K562 treated with DMSO at 1 percent for 12 hours (cell line): ENCODE data around the gene TGFB3. TPM values are rescaled to one million over a fixed set of nuclear protein-coding genes. Genes with fewer than 3 reads are reported as not detected.

ENCODE experiments used
- total RNA-seq: library from RNA; unstranded; fragments of 300-600 nt; gene quantifications from 2 replicates; pipeline ENCODE4 v1.2.3, GENCODE V29; 2022; ENCODE audit not compliant: insufficient read depth

Gene TGFB3
- total RNA-seq = 0.42 and 1.4 TPM in 2 replicates

DNA sequence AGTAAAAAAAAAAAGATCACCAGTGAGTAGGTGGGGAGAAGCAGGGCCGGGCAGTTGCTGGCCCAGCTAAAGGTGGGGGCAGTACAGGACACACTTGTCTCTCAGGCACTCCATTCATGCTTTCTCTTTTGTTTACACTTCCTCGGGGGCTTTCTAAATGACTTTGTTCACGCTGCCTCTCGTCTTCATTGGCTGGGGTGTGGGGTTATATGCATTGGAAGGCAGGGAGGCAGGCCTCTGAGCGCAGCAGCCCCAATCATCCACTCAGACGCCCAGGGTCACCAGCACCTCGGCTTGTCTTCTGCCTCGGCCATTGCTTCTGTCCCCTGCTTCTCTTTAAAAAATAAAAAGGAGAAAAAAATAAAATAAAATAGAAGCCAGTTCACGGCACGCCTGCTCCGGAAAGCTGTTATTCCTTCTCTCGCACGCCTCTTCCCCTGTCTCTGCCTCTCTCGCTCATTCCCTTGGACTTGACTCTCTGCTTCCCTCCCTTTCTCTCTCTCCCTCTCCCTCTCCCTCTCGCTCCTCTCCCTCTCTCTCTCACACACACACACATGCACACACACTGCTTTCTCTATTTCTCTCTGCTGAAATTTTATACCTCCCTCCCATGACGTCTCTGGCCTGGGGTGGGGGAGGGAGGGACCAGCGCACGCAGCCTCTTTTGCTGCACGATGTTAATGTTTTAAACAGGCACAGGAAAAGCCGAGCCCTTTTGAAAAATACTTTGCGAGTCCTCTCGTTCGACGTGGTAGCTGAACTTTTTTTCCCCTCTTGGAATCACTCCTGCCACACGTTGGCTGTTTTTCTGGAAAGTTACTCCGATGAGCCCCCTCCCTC lies at the start of gene TGFB3:
Gene TGFB3, minus strand, starts transcription at position 570 of the 840 bp plus-strand sequence. CDS start 1,102 bp downstream, outside the sequence.

DNA sequence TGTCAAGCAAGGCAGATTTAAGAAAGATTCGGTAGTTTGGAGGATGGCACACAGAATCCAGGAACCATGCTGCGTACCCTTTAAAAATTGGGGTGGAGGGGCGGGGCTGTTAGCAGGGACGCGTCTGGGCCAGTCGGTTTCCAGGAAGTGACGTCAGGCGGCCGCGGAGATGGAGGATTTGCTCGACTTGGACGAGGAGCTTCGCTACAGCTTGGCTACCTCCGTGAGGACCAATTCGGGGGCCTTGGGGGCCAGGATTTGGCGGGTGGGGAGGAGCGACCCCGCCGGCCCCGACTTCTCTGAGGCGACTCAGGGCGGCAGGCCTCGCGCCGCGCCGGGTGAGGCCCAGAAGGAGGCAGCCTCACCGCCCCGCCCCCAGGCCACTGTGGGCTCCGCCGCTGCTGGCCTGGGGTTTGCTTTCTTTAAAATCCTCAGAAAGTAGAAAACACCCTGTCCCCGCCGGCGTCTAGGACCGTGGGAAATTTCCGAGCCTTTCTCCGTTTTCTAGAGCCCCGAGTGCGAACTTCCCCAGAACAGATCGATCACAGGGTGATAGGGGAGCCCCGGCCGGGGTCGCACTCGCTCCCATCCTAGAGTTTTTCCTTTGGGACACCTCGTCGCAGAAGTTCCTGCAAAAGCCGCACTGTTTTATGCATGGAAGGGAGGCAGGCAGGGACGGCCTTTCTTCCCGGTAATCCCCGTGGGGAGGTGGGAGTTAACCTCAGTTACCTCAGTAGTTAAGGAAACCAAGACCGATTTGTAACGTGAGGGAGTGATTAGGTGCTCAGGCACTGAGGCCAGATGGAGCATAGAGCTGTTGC lies 4.0 kb upstream of the TGFB3 start, which contains the start of gene IFT43:
Gene IFT43, plus strand, starts transcription at position 146 of the 821 bp plus-strand sequence. Its CDS starts 24 bp downstream, at position 170.

Other genes with a start within 250 kb of the TGFB3 start
- 10.7 and 16.8 TPM in 2 replicates for gene IFT43, start 3.8 kb upstream of the TGFB3 start, total RNA-seq
- gene GPATCH2L, start 169.9 kb upstream of the TGFB3 start, total RNA-seq = 10.2 and 17.7 TPM in 2 replicates